ENCODE data around the gene GPHA2.

DNA sequence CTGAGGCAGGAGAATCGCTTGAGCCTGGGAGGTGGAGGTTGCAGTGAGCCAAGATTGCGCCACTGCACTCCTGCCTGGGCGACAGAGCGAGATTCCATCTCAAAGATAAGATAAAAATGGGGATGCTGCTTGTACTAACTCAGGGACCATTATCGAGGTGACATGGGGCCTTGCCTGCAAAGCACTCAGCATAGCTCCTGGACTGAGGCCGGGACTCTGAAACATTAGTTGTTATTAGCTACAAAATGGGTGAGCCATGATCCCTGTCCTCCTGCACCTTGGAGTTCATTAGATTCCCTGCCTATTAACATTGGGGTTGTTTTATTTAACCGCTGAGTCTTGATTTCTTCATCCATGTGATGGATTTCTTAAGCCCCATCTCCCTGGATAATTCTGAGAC is 6.1 kb downstream of the GPHA2 start:
- no peak for TF ChIP-seq CREB1 (IDR thresholded peaks at IDR 0.05; ENCODE audit: low read depth)
- TF ChIP-seq, protein P1, sequence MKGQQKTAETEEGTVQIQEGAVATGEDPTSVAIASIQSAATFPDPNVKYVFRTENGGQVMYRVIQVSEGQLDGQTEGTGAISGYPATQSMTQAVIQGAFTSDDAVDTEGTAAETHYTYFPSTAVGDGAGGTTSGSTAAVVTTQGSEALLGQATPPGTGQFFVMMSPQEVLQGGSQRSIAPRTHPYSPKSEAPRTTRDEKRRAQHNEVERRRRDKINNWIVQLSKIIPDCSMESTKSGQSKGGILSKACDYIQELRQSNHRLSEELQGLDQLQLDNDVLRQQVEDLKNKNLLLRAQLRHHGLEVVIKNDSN (IDR thresholded peaks at IDR 0.05), result no peak
- TF ChIP-seq TAF1 (IDR thresholded peaks at IDR 0.05; ENCODE audit: low read depth), result no peak
- TF ChIP-seq EP300 (IDR thresholded peaks at IDR 0.05; ENCODE audit: borderline replicate concordance), result no peak
- TF ChIP-seq FOXM1 (IDR thresholded peaks at IDR 0.05; ENCODE audit: borderline replicate concordance, low read depth), result no peak
- TF ChIP-seq, protein P2, sequence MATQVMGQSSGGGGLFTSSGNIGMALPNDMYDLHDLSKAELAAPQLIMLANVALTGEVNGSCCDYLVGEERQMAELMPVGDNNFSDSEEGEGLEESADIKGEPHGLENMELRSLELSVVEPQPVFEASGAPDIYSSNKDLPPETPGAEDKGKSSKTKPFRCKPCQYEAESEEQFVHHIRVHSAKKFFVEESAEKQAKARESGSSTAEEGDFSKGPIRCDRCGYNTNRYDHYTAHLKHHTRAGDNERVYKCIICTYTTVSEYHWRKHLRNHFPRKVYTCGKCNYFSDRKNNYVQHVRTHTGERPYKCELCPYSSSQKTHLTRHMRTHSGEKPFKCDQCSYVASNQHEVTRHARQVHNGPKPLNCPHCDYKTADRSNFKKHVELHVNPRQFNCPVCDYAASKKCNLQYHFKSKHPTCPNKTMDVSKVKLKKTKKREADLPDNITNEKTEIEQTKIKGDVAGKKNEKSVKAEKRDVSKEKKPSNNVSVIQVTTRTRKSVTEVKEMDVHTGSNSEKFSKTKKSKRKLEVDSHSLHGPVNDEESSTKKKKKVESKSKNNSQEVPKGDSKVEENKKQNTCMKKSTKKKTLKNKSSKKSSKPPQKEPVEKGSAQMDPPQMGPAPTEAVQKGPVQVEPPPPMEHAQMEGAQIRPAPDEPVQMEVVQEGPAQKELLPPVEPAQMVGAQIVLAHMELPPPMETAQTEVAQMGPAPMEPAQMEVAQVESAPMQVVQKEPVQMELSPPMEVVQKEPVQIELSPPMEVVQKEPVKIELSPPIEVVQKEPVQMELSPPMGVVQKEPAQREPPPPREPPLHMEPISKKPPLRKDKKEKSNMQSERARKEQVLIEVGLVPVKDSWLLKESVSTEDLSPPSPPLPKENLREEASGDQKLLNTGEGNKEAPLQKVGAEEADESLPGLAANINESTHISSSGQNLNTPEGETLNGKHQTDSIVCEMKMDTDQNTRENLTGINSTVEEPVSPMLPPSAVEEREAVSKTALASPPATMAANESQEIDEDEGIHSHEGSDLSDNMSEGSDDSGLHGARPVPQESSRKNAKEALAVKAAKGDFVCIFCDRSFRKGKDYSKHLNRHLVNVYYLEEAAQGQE (IDR thresholded peaks at IDR 0.05; ENCODE audit: low read depth), result no peak
- TF ChIP-seq ZBTB7A (IDR thresholded peaks at IDR 0.05; ENCODE audit: low read depth), result no peak
- TF ChIP-seq MAX (IDR thresholded peaks at IDR 0.05), result no peak
- TF ChIP-seq RAD21 (IDR thresholded peaks at IDR 0.05; ENCODE audit: low read depth), result no peak
- no peak for TF ChIP-seq TCF12 (IDR thresholded peaks at IDR 0.05; ENCODE audit: low read depth)
- no peak for TF ChIP-seq YY1 (IDR thresholded peaks at IDR 0.05; ENCODE audit: low read depth)
- TF ChIP-seq EGR1 (IDR thresholded peaks at IDR 0.05), result no peak
- TF ChIP-seq TEAD4 (IDR thresholded peaks at IDR 0.05), result no peak
